ENCODE results near the gene IL17C. TPM values are rescaled to one million over a fixed set of nuclear protein-coding genes. Genes with fewer than 3 reads are reported as not detected.

Gene IL17C
- total and polyA plus RNA-seq, 9 of the 15 experiments (the other 6 are each of a cell fraction or from before 2014, with no cell fraction given): not detected

GRCh38 chr16:88634994-88635670 lies 3.2 kb upstream of the IL17C start (continued):
- TF ChIP-seq MGA (IDR thresholded peaks at IDR 0.05) (no peak; the same call in 1 of the 2 replicates), ZKSCAN3 (CRISPR knock-in tag; IDR thresholded peaks at IDR 0.05) (no peak), ARNT (IDR thresholded peaks at IDR 0.05) (no peak), CC2D1A (IDR thresholded peaks at IDR 0.05) (no peak)
- TF ChIP-seq, protein P1, sequence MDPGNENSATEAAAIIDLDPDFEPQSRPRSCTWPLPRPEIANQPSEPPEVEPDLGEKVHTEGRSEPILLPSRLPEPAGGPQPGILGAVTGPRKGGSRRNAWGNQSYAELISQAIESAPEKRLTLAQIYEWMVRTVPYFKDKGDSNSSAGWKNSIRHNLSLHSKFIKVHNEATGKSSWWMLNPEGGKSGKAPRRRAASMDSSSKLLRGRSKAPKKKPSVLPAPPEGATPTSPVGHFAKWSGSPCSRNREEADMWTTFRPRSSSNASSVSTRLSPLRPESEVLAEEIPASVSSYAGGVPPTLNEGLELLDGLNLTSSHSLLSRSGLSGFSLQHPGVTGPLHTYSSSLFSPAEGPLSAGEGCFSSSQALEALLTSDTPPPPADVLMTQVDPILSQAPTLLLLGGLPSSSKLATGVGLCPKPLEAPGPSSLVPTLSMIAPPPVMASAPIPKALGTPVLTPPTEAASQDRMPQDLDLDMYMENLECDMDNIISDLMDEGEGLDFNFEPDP (CRISPR knock-in tag; IDR thresholded peaks at IDR 0.05): no peak

All from K562 (cell line).